Measurements from ENCODE around the gene SAMD10. TPM values are rescaled to one million over a fixed set of nuclear protein-coding genes. Genes with fewer than 3 reads are reported as not detected.
A peak's percentile ranks its signal among the peaks of the same experiment; 100 is the strongest.

Gene SAMD10
- total and polyA plus RNA-seq, 2 of the 8 experiments (the other 6 are each of a cell fraction or from before 2014, with no cell fraction given): 3.0 to 5.2 TPM

GRCh38 chr20:63970714-63971431 is 8.6 kb downstream of the SAMD10 start:
- no peak for DNase-seq (ENCODE audit: low read depth in 1 of 2, low spot score in 2 of 2)
- H3K23ac ChIP-seq (ENCODE audit: insufficient read length): no peak overlapping the region
- no peak for FAIRE-seq
- H3K23me2 ChIP-seq (ENCODE audit: low read depth, low read length): peaks cover 12% of the 10 kb centered on the region; the same call in 1 of the 2 replicates
- no peak overlapping the region for H3K4ac ChIP-seq (replicated peaks; ENCODE audit: insufficient read length, low read depth, low read length)
- no peak overlapping the region; a peak in 1 of 8 replicates for H3K4me3 ChIP-seq (ENCODE audit: extremely low read depth in 1 of 4, insufficient read depth in 2 of 4, low read depth in 3 of 4, low read length in 4 of 4)
- H2BK12ac ChIP-seq (ENCODE audit: low read depth, low read length): peak overlapping the region; percentile 84
- H3K18ac ChIP-seq (ENCODE audit: extremely low read depth, low read length): no peak overlapping the region
- H3K9me3 ChIP-seq (ENCODE audit: insufficient read depth in 2 of 2, low read depth in 1 of 2, low read length in 1 of 2): peaks cover 27 to 29% of the 10 kb centered on the region in 2 experiments
- H3K4me2 ChIP-seq (ENCODE audit: insufficient read depth in 1 of 2, low read depth in 2 of 2, low read length in 2 of 2): peak overlapping the region; percentile 70 to 90; a peak in 3 of 4 replicates
- H3K27me3 ChIP-seq (replicated peaks in 1 of 4; ENCODE audit: control insufficient read depth in 3 of 4, extremely low read depth in 1 of 4, insufficient read depth in 3 of 4, low read length in 3 of 4): peaks cover 0 to 6% (median 2%) of the 10 kb centered on the region in 4 experiments; a peak in 2 of 7 replicates
- H3K79me1 ChIP-seq (ENCODE audit: low read depth, low read length): peaks cover 4% of the 10 kb centered on the region
- TF ChIP-seq TAF7 (optimal IDR thresholded peaks at IDR 0.05; ENCODE audit: borderline replicate concordance, low read depth, low read length): no peak
- no peak for TF ChIP-seq KDM1A (IDR thresholded peaks at IDR 0.05; ENCODE audit: borderline replicate concordance, low read length)
- TF ChIP-seq HDAC6 (IDR thresholded peaks at IDR 0.05; ENCODE audit: low read depth, low read length): no peak
- TF ChIP-seq POLR2AphosphoS5 (IDR thresholded peaks at IDR 0.05; ENCODE audit: low read depth, low read length): no peak
- no peak overlapping the region for H2BK20ac ChIP-seq (ENCODE audit: low read length)
- no peak overlapping the region for H2BK15ac ChIP-seq (ENCODE audit: low read length)
- no peak overlapping the region for H4K91ac ChIP-seq (replicated peaks; ENCODE audit: insufficient read length, low read length)
- peaks cover 0 to 13% (median 7%) of the 10 kb centered on the region in 4 experiments; a peak in 6 of 7 replicates for H3K4me1 ChIP-seq (replicated peaks in 1 of 4; ENCODE audit: control insufficient read depth in 3 of 4, insufficient read depth in 4 of 4, low read length in 3 of 4)
- no peak overlapping the region for H3K9ac ChIP-seq (replicated peaks in 1 of 4; ENCODE audit: extremely low read depth in 1 of 4, low read depth in 3 of 4, low read length in 3 of 4)
- peaks cover 2 to 8% of the 10 kb centered on the region in 2 experiments for H4K20me1 ChIP-seq (replicated peaks in 1 of 2; ENCODE audit: control insufficient read depth in 1 of 2, insufficient read depth in 2 of 2, low read length in 2 of 2)
- no peak overlapping the region for H3K56ac ChIP-seq (replicated peaks; ENCODE audit: insufficient read length, low read depth, low read length)
- H3K36me3 ChIP-seq (ENCODE audit: control insufficient read depth in 2 of 4, insufficient read depth in 4 of 4, low read length in 3 of 4): peaks cover 7 to 25% (median 18%) of the 10 kb centered on the region in 4 experiments
- H2AK5ac ChIP-seq (ENCODE audit: low read depth, low read length): peak overlapping the region; percentile 90
- no peak overlapping the region for H2AFZ ChIP-seq (ENCODE audit: low read length)
- H3K27ac ChIP-seq (ENCODE audit: low read depth, low read length): no peak overlapping the region
- no peak overlapping the region for H2BK120ac ChIP-seq (replicated peaks; ENCODE audit: low read depth, low read length)
- H4K8ac ChIP-seq (ENCODE audit: extremely low read depth, insufficient read depth, low read length): no peak overlapping the region
- H3K14ac ChIP-seq (ENCODE audit: insufficient read length): no peak overlapping the region
- ChIA-PET POLR2A (ENCODE audit: partially characterized antibody) (interaction anchor here (0.7 to 0.9 kb wide), 2 partner anchors 12 to 278 kb away, joined by 3 read pairs; no protein-coding TSS in a partner anchor), CTCF (ENCODE audit: partially characterized antibody) (interaction anchor here (0.7 kb wide), 1 partner anchor 123 kb away, joined by 3 read pairs; no protein-coding TSS in a partner anchor)
- H4K5ac ChIP-seq (ENCODE audit: insufficient read length, low read depth, low read length): no peak overlapping the region
- WGBS, 2 experiments (ENCODE audit: extremely low coverage in 1 of 2, insufficient coverage in 1 of 2, insufficient read length in 1 of 2, insufficient replicate concordance in 2 of 2, low coverage in 1 of 2, low lambda C conversion rate in 2 of 2, missing lambda C conversion rate in 1 of 2): 89% methylated on average over 5 of the region's 5 CpGs; no CpG with 5 or more reads in 1 of the 2 experiments
- no peak overlapping the region for H2BK5ac ChIP-seq (ENCODE audit: low read depth, low read length)
- no peaks in the 10 kb centered on the region; a peak in 1 of 4 replicates for H3K79me2 ChIP-seq (ENCODE audit: control insufficient read depth in 1 of 2, insufficient read depth in 2 of 2, low read length in 2 of 2)

Data from H1 (cell line).